ENCODE results near the gene MYADML2.

The MYADML2 gene

DNA sequence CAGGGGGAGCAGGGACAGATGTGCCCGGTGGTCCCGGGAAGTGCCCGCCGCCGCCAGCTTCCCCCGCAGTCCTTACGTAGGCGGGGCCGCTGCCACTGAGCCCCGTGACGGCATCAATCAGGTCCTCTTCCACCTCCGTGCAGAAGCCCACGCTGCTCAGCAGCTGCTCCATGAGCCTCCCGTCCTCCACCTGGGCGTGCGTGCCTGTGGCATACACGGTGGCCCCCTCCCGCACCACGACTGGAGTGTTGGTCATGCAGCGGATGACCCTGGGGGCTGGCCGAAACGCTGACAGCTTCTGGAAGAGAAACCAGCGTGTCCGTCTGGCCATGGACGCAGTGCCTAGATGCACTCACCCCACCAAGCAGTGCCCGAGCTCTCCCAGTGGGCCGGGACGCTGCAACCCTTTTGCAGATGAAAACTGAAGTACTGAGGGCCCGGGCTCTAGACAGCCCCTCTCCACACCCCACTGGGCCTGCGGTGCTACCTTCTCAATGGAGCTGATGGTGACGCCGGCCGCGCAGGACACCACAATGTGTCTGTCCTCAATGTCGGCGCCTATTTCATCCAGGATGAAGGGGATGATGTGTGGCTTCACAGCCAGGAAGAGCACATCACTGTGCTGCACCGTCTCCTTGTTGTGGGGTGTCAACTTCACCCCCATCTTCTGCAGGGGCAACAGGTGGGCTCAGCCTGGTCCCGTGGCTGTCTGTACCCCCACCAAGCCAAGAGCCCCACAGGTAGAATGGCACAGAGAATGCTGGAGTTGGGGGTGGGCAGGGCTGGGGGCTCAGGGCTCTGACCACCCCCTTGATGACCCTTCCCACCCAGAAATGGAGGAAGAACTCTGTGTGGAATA, 12.0 kb downstream of the MYADML2 start:
- no peak for DNase-seq

DNA sequence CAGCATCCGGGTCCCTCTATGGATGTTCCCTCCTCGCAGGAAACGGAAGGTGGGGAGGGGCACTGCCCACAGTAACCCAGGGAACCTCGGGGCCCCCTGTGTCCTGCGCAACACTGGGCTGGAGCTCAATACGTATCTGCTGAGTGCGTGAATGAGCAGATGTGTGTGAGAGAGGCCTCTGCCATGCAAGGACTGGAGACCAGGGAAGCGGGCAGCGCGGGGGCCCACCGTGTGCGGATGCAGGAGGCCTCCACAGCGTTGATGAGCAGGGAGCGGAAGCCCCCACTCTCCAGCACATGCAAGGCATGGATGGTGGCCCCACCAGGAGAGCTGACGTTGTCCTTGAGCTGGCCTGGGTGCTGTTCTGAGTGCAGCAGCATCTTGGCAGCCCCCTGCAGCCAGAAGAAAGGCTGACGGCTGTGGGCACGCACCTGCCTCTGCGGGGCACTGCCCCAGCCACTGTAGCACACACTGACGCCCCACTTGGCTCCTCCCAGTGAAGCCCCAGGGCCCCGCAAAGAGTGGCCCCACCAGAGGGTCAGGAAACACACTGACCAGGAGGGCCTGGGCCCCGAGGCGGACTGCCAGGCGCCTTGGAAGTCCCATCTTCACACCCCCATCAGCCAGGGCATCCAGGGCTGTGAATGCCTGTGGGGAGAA, 12.8 kb downstream of the MYADML2 start:
- DNase-seq, result no peak

DNA sequence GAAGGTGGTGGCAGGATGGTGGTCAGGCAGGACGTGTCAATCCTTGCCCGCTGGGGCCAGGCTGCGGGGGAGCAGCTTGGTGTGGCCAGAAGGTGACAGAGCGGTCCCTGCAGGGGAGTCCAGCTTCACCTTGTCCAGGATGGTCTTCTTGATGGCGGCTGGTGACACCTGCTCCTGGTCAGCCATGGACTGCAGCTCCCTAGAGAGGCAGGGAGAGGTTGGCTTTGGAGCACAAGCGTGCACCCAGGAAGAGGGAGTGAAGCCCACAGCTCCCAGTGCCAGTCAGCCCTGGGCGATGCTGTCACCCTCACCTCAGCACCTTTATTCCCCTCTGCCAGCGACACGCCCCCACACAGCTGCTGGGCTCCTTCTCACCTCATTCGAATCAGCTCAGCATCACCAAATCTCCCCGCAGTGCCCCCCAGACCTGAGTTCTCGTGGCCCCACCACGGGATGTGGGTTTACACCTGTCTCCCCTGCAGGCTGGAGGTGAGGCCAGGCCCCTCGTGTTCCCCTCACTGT, 13.8 kb downstream of the MYADML2 start:
- no peak for DNase-seq

DNA sequence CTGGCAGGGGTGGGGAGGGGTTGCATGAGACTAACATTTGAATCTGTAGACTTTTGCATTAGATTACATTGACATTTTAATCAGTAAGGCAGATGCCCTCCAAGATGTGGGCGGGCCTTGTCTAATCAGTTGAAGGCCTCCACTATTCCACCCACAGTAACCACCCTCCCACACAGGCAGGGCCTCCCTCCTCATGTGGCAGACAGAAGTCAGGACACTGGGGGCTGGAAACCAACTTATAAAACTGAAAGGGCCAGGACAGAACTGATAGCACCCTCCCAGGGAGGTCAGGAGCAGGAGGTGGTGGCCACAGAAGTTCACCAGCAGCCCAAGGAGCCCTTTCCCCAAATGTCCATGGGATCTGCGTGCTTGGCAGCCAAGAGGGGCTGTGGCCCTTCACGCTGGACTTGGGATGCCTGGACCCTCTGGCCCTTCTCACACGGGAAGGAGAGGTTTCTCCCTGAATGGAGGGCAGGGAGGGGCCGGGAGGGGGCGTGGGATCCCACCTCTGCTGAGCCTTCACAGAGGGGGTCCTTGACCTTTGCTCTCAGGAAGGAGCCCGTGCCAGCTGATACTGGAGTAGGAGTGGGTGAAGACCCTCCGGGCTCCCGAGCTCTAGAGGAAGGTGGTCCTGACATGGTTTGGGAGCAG, 14.6 kb downstream of the MYADML2 start:
- DNase-seq, result no peak

DNA sequence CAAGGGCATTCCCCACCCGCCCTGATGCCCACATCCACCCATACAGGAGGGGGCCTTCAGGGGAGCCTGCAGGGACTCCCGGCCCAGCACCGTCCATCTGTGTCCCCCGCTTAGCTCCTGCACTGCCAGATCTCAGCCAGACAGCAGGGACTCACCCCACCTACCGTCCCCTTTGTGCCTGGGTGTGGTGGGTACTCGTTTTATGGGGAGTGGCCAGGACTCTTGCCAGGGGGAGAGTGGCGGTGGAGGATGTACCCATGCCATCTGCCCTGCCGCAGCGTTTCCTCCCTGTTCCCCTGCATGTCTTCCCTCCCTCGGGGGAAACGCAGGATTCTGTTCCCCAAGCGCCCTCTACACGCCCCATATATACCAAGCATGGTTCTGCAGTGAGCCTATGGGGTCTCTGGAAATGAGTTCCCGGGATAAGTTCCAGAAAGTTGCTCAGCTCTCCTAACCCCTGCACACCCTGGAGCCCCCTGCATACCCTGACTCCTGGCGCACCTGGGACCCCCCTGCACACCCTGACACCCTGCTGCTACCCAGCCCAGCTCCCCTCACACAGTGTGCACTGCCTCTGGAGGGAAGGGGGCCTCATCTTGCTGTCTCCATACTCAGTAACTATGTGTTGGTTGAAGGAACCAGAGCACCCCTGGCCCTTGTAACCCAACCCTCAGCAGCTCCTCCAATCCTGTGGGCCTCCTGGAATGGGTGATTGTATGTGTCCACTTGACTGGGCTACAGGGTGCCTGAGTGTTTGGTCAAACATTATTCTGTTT, 15.3 kb downstream of the MYADML2 start:
- DNase-seq, result no peak

DNA sequence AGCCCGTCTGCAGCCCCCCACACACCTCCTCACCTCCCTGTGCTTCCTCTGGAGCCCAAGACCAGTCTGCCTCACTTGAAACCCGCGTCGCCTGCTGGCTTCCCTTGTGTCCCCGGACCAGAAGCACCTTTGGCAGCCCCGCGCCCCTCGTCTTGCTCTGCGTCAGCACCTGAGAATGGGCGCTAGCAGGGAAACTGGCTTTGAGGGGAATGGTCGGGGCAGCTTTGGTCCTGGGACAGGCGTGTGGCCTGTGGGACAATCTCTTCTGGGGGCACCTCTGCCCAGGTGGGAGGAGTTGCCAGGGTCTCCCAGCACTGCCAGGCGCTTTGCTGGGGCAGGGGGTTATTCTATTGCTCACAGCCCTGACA, 15.9 kb downstream of the MYADML2 start:
- no peak for DNase-seq

DNA sequence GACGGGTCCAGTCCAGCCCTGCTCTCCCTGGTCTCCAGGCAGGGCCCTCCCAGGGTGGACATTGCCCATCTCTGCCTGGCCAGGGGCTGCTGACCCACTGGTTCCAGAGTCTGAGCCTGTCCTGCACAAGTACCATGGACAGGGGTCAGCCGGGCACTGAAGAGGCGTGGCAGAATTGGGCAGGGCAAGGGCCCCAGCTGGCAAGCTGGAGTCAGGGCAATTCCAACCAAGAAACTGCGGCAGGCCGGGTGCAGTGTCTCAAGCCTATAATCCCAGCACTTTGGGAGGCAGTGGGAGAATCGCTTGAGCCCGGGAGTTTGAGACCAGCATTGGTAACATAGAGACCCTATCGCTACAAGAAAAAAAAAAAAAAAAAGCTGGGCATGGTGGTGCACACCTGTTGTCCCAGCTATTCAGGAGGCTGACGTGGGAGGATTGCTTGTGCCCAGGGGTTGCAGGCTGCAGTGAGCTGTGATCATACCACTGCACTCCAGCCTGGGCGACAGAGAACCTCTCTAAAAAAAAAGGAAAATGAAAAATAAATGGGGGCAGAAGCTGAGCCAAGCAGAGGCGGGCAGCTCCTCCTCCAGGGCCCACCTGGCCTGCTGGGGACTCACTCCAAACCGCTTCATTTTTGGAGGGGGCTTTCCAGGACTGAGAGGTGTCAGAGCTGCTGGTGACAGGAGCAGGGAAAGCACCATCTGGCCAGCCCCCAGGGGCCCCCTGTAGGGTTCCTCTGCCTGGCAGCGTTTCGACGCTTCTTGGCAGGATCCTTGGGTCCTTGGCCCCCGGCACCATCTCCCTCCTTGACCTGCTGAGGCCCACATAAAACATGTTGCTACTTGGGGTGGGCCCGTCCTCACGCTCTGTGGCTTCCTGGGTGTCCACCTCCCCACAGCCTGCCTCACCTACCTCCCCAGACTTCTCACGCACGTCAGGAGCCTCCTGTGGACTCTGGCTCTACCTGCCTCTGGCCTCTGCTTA, 16.6 kb downstream of the MYADML2 start:
- DNase-seq, result no peak

DNA sequence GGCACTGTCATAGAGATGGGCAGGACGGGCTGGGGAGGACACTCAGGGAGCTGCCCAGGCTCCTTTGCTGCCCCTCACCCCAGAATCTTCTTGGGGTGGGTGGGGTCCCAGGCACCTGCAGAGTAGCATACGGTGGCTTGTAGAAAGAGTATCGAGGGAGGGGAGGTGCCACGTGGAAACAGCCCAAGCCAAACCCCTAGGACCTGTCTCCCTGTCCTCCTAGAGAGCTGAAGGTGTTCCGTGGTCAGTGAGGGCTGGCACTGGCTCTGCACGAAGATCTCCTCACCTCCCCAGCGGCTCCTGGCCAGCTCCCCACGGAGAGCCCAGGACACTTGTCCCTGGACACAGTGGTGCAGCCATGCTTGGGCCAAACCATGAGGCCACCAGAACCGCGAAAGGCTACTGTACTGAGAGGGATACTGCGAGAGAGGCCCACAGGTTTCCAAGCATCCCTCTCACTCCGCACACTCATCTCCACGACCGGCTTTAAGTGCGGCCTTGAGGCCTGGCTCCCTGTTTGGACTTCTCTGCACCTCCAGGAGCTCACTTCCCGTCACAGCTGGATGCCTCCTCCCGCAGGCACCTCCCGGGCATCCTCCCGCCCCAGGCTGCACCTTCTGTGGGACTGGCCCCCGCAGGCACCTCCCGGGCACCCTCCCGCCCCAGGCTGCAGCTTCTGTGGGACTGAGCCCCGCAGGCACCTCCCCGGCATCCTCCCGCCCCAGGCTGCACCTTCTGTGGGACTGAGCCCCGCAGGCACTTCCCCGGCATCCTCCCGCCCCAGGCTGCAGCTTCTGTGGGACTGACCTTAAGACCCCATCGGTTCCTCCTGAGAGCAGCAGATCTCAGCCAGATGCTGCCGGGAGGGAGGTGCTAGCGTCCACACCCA, 17.5 kb downstream of the MYADML2 start:
- no peak for DNase-seq

DNA sequence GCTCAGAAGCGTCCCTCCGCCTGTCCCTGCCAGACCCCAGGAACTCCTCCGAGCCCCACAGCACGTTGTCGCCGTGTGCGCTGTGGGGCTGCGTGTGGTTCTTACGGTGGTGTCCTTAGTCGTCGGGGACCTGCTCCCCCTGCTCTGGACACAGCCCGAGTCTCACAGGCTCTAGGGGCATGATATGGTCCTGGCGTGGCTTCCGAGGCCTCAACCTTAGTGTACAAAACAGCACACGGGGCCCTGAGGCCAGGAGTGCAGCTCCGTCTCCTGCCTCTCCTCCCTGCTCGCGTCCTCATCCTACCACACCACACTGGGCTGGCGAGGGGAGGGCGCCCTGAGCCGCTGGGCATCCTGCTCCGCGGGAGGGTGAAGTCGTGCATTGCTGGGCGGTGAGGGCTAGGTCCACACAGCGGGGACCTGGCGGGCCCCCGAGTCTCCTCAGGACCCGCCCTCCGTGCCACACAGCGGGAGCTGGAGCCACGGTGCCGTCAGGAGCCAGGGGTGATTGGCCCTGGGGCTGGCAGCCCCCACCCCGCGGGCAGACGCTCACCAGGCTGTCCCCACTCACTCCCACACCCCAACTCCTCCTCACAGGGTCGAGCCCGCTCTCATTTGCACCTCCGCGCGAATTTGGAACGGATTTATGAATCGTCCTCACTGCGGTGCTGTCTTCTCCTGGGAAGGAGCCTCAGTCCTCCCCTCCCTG, 18.3 kb downstream of the MYADML2 start:
- DNase-seq, result no peak

DNA sequence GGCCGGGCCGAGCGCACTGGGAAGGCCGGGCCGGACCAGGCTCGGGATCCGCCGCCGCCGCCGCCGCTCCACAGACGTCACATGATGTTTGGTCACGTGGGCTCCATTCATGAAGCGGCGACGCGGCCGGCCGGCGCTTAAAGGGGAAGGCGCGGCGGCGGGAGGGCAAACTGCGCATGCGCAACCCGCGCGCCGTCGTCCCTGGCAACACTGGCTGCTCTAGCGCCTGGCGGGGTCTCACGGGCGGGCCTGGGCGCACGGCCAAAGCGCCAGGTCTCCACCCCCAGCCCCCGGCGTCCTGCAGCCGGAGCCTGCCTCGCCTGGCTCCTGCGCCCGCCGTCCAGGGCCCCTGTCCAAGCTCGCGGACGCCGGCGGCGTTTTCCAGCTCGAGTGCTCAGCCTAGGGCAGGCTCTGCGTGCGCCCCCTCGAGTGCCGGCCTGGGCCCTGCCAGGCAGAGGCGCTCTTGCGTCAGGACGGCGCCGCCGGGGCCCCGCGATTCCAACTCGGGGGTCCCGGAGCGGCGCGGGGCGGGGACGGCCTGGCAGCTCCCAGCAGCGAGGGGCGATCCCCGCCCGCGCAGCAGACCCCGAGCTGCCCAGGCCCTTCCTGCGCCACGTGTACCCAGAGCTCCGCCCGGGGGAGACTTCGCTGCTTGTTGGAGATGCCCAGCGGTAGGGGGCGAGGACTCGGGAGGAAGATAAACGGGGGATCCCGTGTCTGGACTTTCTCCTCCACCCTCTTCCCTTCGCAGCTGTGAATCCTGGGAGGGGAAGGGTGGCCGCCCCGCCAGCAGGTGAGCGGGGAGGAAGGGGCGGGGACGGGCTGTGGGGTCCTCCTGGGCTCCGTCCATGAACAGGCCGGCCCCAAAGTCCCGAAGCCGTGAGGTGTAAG, 19.1 kb downstream of the MYADML2 start, which contains the start of gene MAFG:
TSS of gene MAFG (minus strand) at position 83 of the 891 bp plus-strand sequence. CDS start 4,550 bp downstream, outside the sequence.
- DNase-seq, result peak; percentile 92 to 95

DNA sequence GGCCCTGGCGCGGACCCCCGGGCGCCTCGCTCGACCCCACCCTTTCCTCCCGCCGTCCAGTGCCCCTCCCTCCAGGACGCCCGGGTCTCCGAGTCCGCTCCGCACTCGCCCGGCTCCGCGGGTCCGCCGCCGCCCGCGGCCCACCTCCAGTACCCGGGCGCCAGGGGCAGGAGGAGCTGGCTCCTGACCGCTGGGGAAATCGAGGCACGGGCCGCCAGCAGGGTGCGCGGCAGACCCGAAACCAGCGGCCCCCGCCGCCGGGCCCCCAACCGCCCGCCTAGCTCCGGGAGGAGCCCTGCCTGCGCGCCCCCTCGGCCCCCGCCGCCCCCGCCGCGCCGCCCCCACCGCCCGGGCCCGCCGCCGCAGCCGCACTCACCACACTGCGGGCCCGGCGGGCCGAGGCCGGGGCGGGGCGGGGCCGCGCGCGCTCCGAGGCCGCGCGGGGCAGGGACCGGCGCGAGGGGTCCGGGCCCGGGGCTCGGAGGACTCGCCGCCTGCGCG, 19.8 kb downstream of the MYADML2 start:
- no peak for DNase-seq

DNA sequence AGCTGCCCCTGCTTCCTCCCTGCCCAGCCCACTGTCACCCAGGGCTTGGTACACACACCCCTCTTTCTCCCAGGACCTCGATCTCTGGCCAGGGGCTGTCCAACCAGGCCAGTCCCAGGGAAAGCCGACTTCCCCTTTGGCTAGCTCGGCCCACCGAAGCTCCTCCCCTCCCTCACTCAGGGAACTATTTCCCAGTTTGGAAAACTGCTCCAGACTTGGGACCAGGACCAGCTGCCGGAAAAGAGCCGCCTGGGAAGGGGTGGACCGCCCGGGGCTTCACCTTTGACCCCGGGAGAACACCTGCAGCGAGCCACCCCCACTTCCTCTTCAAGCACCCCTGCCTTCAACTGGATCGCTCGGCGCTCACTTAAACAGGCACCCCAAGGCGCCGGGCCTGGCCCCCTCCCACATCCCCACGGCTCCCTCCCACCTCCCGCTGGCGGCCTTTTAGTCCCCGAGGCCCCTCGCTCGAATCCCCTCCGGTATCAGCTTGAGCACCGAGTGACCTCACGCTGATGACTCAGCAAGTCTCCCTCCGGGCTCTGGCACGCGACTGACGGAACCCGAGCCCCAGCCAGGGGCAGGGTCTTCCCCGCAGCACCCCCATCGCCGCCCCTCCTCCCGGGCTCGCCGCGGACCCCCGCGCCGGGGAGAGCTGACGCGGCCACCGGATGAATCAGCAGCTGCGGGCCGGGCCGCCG, 20.4 kb downstream of the MYADML2 start:
- DNase-seq, result peak; percentile 58 to 74

DNA sequence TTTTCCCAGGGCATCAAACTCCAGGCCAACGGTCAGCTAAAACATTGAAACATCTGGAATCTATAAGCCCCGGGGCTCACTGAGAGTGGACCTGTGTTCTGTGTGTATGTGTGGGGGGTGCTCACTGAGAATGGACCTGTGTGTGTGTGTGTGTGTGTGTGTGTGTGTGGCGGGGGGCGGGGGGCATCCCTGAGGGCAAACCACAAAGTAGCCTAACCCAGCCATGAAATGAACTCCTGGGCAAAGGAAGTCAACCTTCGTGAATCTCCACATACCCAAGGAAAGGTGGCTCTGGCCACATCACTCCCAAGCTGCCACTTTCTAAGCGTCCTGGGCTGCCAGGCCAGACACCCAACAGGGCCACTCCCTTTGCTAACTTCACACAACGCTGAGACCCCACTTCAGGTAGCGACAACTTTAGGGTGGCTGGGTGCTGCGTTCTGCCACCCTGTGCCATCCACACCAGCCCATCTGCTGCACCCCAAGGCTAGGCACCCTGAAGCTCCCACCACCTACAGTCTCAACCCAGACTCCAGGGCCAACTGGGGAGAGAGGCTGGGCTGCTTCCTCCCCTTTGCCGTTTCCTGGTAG, 21.1 kb downstream of the MYADML2 start:
- no peak for DNase-seq

DNA sequence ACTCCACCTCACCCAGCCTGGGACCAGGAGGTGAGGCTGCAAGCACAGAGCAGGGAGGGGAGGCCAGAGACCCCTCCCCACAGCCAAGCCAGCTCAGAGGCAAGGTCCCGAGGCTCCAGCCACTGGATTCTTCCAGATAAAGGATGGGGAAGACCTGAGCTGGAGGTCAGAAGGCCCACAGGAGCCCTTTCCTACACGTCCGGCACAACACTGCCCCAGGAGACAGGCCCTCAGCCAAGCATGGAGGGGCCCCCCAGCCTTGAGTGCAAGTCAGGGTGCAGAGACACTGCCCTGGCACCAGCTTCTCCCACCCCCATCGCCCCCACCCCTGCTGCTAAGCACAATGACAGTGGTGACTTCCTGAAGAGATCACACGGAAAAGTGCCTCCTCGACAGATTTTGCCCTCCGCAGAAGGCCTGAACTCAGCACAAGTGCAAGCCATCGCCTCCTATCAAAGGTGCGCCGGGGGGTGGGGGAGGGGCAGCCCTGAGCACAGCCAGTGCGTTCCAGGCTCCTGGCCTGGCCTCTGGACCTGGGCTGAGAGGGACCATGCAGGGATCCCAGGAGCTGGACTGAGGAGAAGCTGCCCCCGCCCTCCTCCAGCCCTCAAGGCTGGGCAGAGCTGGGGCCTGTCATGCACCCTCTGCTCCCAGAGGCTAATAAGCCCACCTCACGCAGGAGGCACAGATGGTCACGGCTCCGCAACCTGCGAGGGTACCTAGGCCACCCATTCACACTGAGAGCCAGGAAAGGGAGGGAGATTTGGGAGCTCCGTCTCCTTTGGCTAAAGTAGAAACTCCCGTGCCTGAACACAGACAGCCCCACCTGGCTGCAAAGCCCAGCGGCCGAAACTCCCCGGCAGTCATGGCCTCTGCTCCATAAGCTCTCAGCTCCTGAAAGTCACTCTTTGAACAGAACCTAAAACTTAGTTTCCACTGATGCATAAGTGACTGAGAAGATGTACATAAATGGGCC, 22.2 kb downstream of the MYADML2 start:
- DNase-seq, result no peak

DNA sequence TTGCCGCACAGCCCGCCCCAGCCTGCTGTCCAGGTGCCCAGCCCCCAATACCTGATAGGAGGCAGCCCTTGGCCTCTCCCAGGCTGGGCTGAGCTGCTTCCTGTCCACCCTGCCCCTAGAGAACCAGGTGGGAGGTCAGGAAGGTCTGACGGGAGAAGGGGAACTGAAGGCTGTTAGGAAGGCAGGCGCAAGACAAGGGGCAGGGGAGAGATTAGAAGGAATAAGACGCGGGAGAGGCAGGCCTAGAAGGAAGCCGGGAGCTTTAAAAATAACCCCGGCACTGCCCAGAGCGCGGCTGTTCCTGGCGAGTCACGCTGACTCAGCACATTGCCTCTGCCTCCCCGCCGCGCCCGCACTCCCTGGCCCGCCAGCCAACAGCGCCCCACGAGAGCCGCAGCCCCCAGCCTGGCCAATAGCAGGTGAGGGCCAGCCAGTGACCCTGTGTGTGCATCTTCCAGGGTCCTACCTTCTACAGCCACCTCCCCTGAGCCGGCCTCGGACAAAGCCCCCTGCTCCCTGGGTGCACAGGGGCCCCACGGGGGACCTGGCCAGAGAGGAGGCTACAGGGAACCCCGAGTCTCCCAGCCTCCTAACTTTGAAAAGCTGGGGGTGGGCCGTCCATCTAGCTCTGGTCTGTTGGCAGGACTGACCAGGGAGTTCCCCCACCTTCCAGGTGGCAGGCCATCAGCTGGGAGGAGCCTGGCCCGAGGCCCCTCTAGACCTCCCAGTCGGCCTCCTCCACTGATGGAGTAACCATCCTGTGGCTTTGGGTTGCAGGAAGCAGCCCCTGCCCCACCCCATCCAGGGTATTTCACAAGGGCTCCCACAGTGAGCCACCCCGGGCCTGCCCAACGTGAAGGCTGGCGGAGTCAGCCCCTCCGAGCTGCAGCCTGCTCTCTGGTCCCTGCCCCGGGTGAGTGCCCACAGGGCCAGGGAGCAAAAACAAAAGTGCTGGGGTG, 23.5 kb downstream of the MYADML2 start:
- peak; percentile 95 for DNase-seq
